Neuronal stem cell (in vitro differentiated cells): ENCODE results near the gene CTU2.

ENCODE experiments used
- DNase-seq: peaks from one replicate; pipeline ENCODE4 v3.0.0-alpha.2; 2013; ENCODE audit warnings: low spot score
- H2AFZ ChIP-seq: one replicate; pipeline ENCODE4 v1.6.1; 2013; ENCODE audit warnings: mild to moderate bottlenecking, low read length, inconsistent platforms
- H2AK5ac ChIP-seq: 2 replicates; pipeline ENCODE4 v1.6.1; 2013; ENCODE audit warnings: low read depth, mild to moderate bottlenecking, inconsistent platforms, low read length, moderate library complexity, mixed read lengths
- H2BK120ac ChIP-seq: 2 replicates; pipeline ENCODE4 v1.6.1; 2013; ENCODE audit warnings: low read depth, mild to moderate bottlenecking, inconsistent platforms, low read length, moderate library complexity, mixed read lengths
- H2BK12ac ChIP-seq: one replicate; pipeline ENCODE4 v1.6.1; 2013; ENCODE audit warnings: low read length, inconsistent platforms
- H2BK15ac ChIP-seq: 2 replicates; pipeline ENCODE4 v1.6.1; 2013; ENCODE audit warnings: mild to moderate bottlenecking, low read length, inconsistent platforms, mixed read lengths
- H2BK5ac ChIP-seq: one replicate; pipeline ENCODE4 v1.6.1; 2013; ENCODE audit warnings: inconsistent platforms, mild to moderate bottlenecking, low read length, moderate library complexity
- H3K14ac ChIP-seq: one replicate; pipeline ENCODE4 v1.6.1; 2013; ENCODE audit warnings: low read length, inconsistent platforms
- H3K18ac ChIP-seq: 2 replicates; pipeline ENCODE4 v1.6.1; 2013; ENCODE audit warnings: low read length, inconsistent platforms
- H3K23ac ChIP-seq: 2 replicates; pipeline ENCODE4 v1.6.1; 2013; ENCODE audit warnings: low read depth, mild to moderate bottlenecking, mixed read lengths, low read length, inconsistent platforms; ENCODE audit not compliant: poor library complexity
- H3K27ac ChIP-seq: replicated peaks from 3 replicates; pipeline ENCODE4 v1.5.1; 2013; ENCODE audit warnings: low read length, inconsistent platforms
- H3K27me3 ChIP-seq, 3 experiments: 2 replicates each; pipeline ENCODE4 v1.6.1; 2013; ENCODE audit warnings: low read length in 3 of 3, mild to moderate bottlenecking in 2 of 3, inconsistent platforms in 1 of 3, low read depth in 1 of 3, mixed read lengths in 1 of 3, moderate library complexity in 1 of 3; ENCODE audit not compliant: control insufficient read depth in 3 of 3, insufficient read depth in 3 of 3
- H3K36me3 ChIP-seq, 2 donors: replicated peaks in 1 of 2; 2 replicates each; pipeline ENCODE4 v1.6.1; 2013; ENCODE audit warnings: low read length in 2 of 2; ENCODE audit not compliant: control insufficient read depth in 2 of 2, insufficient read depth in 2 of 2
- H3K4ac ChIP-seq: 2 replicates; pipeline ENCODE4 v1.6.1; 2013; ENCODE audit warnings: inconsistent platforms, mild to moderate bottlenecking, low read length, moderate library complexity
- H3K4me1 ChIP-seq, 2 donors: 1 replicate in 1 of 2; 2 replicates in 1 of 2; pipeline ENCODE4 v1.6.1; 2013; ENCODE audit warnings: low read length in 2 of 2, low read depth in 1 of 2; ENCODE audit not compliant: control insufficient read depth in 2 of 2, insufficient read depth in 1 of 2
- H3K4me2 ChIP-seq: one replicate; pipeline ENCODE4 v1.6.1; 2013; ENCODE audit warnings: mild to moderate bottlenecking, low read length, inconsistent platforms; ENCODE audit not compliant: insufficient read depth, poor library complexity, severe bottlenecking
- H3K4me3 ChIP-seq, 2 donors: 2 replicates each; pipeline ENCODE4 v1.5.1; 2013; ENCODE audit warnings: low read length in 2 of 2, mild to moderate bottlenecking in 2 of 2, inconsistent platforms in 1 of 2, moderate library complexity in 1 of 2
- H3K79me1 ChIP-seq: one replicate; pipeline ENCODE4 v1.6.1; 2013; ENCODE audit warnings: low read depth, mild to moderate bottlenecking, inconsistent platforms, low read length, moderate library complexity
- H3K9ac ChIP-seq: one replicate; pipeline ENCODE4 v1.6.1; 2013; ENCODE audit warnings: mild to moderate bottlenecking, low read depth, low read length, inconsistent platforms; ENCODE audit not compliant: poor library complexity
- H3K9me3 ChIP-seq, 2 donors: replicated peaks in 1 of 2; 2 replicates each; pipeline versions ENCODE3 to v1.6.1; 2013; ENCODE audit warnings: low read length in 2 of 2, mild to moderate bottlenecking in 2 of 2, inconsistent platforms in 1 of 2, low read depth in 1 of 2, mixed read lengths in 1 of 2, moderate library complexity in 1 of 2; ENCODE audit not compliant: control insufficient read depth in 2 of 2, insufficient read depth in 1 of 2
- H4K8ac ChIP-seq: one replicate; pipeline ENCODE4 v1.6.1; 2013; ENCODE audit warnings: low read depth, mild to moderate bottlenecking, inconsistent platforms, low read length, moderate library complexity
- H4K91ac ChIP-seq: one replicate; pipeline ENCODE4 v1.6.1; 2013; ENCODE audit warnings: low read length, low read depth, mild to moderate bottlenecking, inconsistent platforms; ENCODE audit not compliant: poor library complexity
- WGBS, 2 donors: extraction: QIAGEN DNeasy Blood & Tissue Kit; methylation state at CpG; one replicate each; pipeline ENCODE4 v1.1.7; 2013; ENCODE audit warnings: missing lambda C conversion rate in 2 of 2, mixed read lengths in 1 of 2; ENCODE audit not compliant: insufficient read length in 2 of 2, insufficient replicate concordance in 1 of 2; ENCODE audit errors: extremely low coverage in 2 of 2; 5-methylcytosine and 5-hydroxymethylcytosine counted together

The CTU2 gene

DNA sequence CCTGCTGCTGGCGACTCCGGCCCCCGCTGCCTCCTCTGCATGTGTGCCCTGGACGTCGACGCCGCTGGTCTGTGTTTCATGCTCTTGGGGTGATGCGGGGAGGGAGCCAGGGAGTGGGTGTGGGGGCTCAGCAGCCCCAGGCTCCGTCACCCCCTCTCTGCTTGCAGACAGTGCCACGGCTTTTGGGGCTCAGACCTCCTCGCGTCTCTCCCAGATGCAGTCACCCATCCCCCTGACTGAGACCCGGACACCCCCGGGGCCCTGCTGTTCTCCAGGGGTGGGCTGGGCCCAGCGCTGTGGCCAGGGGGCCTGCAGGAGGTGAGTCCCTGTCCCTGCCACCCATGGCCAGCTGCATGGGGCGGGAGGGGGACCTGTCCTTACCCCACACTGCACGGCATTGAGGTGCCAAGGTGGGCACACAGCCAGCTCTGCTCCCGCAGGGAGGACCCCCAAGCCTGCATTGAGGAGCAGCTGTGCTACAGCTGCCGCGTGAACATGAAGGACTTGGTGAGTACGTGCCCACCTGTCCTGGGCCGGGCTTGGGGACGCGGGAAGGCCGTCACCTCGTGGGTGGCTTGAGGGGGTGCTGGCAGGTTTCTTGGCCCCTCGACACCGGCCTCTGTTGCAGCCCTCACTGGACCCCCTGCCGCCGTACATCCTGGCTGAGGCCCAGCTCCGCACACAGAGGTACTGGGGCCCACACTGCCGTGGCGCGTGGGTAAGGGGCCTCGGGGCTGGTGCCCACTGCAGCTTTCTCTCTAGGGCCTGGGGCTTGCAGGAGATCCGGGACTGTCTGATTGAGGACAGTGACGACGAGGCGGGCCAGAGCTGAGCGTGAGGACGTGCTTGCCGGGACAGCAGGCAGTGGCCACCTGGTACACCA is 8.4 kb downstream of the CTU2 start:
- Histone ChIP-seq H4K91ac (no peak overlapping the region), H3K23ac (no peak overlapping the region), H3K14ac (no peak overlapping the region), H2BK120ac (no peak overlapping the region), H2BK12ac (no peak overlapping the region), H3K4me2 (no peak overlapping the region), H3K9ac (no peak overlapping the region), H3K18ac (no peak overlapping the region), H2BK15ac (no peak overlapping the region), H2AK5ac (no peak overlapping the region), H2AFZ (no peak overlapping the region), H3K4me1 (no peaks in the 10 kb centered on the region), H3K4me3 (no peak overlapping the region), H3K36me3 (peaks cover 23 to 53% of the 10 kb centered on the region in 2 donors), H3K79me1 (no peaks in the 10 kb centered on the region), H3K4ac (no peak overlapping the region), H3K27ac (no peak overlapping the region), H4K8ac (no peak overlapping the region), H3K27me3 (no peaks in the 10 kb centered on the region), H3K9me3 (no peaks in the 10 kb centered on the region), H2BK5ac (no peak overlapping the region)
- no peak for DNase-seq
- no CpG with 5 or more reads among the region's 42 CpGs for WGBS, 2 donors

DNA sequence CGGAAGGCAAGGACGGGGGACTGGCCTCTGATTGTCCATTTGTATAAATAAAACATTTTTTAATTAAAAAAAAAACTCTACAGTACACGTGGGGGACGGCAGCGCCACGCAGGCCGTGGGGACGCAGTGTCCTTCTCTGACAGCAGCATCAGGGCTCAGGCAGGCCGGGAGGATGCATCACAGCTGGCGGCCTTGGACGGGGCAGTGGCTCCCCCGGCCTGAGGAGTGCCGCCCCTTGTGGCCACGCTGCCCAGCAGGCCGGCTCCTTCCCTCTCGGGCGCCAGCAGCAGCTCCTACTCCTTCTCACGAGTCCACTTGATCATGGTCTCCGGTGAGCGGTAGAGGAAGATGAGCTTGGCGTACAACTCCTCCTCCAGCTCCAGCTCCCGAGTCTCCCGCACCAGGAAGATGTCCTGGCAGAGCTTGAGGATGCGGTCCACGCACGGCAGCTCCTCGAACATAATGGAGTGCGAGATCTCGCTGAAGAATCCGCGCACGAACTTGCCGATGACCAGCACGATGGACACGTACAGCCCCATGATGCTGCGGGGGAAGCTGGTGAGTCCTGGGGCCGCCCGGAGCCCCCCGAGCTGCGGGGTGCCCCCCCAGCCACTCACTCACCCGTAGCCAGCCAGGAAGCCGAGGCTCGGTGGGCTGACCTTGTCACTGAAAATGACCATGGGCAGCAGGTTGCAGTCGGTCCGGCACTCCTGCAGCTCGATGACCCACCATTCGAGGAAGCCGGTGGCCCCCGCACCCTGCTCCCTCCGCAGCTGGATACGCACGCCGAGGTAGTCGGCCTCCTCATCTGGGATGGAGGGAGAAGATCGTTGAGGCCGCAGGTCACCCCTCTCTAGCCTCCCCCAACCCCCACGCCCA is 9.2 kb downstream of the CTU2 start:
- Histone ChIP-seq H3K18ac (no peak overlapping the region), H3K23ac (no peak overlapping the region), H3K4me1 (no peaks in the 10 kb centered on the region), H2AFZ (no peak overlapping the region), H4K8ac (no peak overlapping the region), H2BK120ac (no peak overlapping the region), H3K4me2 (no peak overlapping the region), H3K4me3 (no peak overlapping the region), H3K36me3 (peaks cover 23 to 56% of the 10 kb centered on the region in 2 donors), H3K4ac (no peak overlapping the region), H3K27ac (no peak overlapping the region), H4K91ac (no peak overlapping the region), H3K27me3 (no peaks in the 10 kb centered on the region), H3K79me1 (peaks cover under 1% of the 10 kb centered on the region), H2BK12ac (no peak overlapping the region), H3K9ac (no peak overlapping the region), H2AK5ac (no peak overlapping the region), H2BK5ac (no peak overlapping the region), H3K14ac (no peak overlapping the region), H3K9me3 (no peaks in the 10 kb centered on the region), H2BK15ac (no peak overlapping the region)
- no CpG with 5 or more reads among the region's 57 CpGs for WGBS, 2 donors
- no peak for DNase-seq

DNA sequence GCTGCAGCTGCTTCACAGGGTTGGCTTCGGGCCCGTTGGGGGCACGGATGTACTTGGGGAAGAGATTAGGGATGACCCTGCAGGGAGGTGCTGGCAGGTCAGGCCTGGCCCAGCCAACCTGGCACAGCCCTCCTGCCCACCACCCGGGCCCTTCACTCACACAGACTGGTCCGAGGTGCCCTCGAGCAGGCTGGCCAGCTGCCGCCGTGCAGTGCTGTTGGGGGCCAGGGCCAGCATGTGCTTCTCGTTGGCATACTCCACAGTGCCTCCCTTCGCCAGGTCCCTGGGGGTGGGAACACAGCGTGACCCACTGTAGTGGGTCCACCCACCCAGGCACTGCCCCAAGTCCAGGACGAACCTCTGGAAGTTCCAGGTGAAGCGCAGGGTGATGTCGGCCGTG is 9.9 kb downstream of the CTU2 start:
- Histone ChIP-seq H3K9ac (peak overlapping the region; percentile 50), H2BK120ac (no peak overlapping the region), H3K27me3 (no peaks in the 10 kb centered on the region), H3K23ac (peak overlapping the region; percentile 35), H3K4me2 (no peak overlapping the region), H2BK5ac (no peak overlapping the region), H3K4me3 (no peak overlapping the region), H2AFZ (no peak overlapping the region), H3K14ac (no peak overlapping the region), H3K4me1 (no peaks in the 10 kb centered on the region), H3K9me3 (no peaks in the 10 kb centered on the region), H3K36me3 (peaks cover 23 to 56% of the 10 kb centered on the region in 2 donors), H2BK15ac (no peak overlapping the region), H4K8ac (no peak overlapping the region), H3K18ac (no peak overlapping the region), H3K27ac (no peak overlapping the region), H3K4ac (no peak overlapping the region), H3K79me1 (peaks cover 4% of the 10 kb centered on the region), H2AK5ac (no peak overlapping the region), H2BK12ac (no peak overlapping the region), H4K91ac (no peak overlapping the region)
- WGBS, 2 donors = no CpG with 5 or more reads among the region's 15 CpGs
- no peak for DNase-seq

DNA sequence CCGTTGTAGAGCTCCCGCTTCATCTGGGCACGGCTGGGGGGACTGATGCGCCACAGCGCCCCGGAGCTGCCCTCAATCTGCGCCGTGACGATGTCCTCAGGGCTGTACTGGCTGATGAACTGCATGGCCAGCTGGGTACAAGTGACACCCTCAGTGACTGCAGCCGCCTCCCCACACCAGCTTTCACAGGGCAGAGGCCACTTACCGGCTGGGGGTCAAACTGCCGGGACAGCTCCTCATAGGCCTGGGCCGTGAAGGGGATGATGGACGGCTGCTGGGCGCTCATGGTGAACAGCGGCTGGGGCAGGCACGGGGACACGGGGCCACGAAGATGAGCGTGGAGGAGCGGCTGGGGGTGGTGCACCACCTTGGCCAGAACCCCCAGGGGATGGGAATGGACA is 10.3 kb downstream of the CTU2 start:
- H2BK15ac ChIP-seq = no peak overlapping the region
- no peak overlapping the region for H4K8ac ChIP-seq
- no peak overlapping the region for H3K4me2 ChIP-seq
- DNase-seq = no peak
- H3K36me3 ChIP-seq = peaks cover 23 to 56% of the 10 kb centered on the region in 2 donors
- H4K91ac ChIP-seq = no peak overlapping the region
- H3K9ac ChIP-seq = peak overlapping the region; percentile 50
- peak overlapping the region; percentile 35 for H3K23ac ChIP-seq
- no peak overlapping the region for H3K14ac ChIP-seq
- no peaks in the 10 kb centered on the region for H3K27me3 ChIP-seq
- no peak overlapping the region for H2AFZ ChIP-seq
- H3K9me3 ChIP-seq = no peaks in the 10 kb centered on the region
- H3K79me1 ChIP-seq = peaks cover 4% of the 10 kb centered on the region
- no peak overlapping the region for H3K4ac ChIP-seq
- no peak overlapping the region for H2AK5ac ChIP-seq
- no peak overlapping the region for H3K18ac ChIP-seq
- H3K4me3 ChIP-seq = no peak overlapping the region
- H2BK12ac ChIP-seq = no peak overlapping the region
- WGBS, 2 donors = no CpG with 5 or more reads among the region's 21 CpGs
- no peak overlapping the region for H2BK120ac ChIP-seq
- H3K4me1 ChIP-seq = no peaks in the 10 kb centered on the region
- H3K27ac ChIP-seq = no peak overlapping the region
- no peak overlapping the region for H2BK5ac ChIP-seq
